Activated naive CD4-positive, alpha-beta T cell treated with anti-CD3 and anti-CD28 coated beads, Interleukin-2, amount 50 U/mL, for 24 hours (primary cell): ENCODE results near the gene HSPB8.

Experiments
- H3K27ac Mint-ChIP-seq: one replicate; pipeline ENCODE4 v1.8.0; 2021; ENCODE audit warnings: mild to moderate bottlenecking, mixed read lengths
- H3K27me3 Mint-ChIP-seq: one replicate; pipeline ENCODE4 v1.8.0; 2021; ENCODE audit warnings: mixed read lengths
- H3K36me3 Mint-ChIP-seq: one replicate; pipeline ENCODE4 v1.8.0; 2021; ENCODE audit warnings: mixed read lengths
- H3K4me1 Mint-ChIP-seq: one replicate; pipeline ENCODE4 v1.8.0; 2021; ENCODE audit warnings: mixed read lengths
- H3K4me3 Mint-ChIP-seq: one replicate; pipeline ENCODE4 v1.8.0; 2021; ENCODE audit warnings: mild to moderate bottlenecking, mixed read lengths
- H3K9me3 Mint-ChIP-seq: one replicate; pipeline ENCODE4 v1.8.0; 2021; ENCODE audit warnings: mixed read lengths

Gene HSPB8

GRCh38 chr12:119157528-119157927 lies 21.2 kb upstream of the HSPB8 start:
- peaks cover 2% of the 10 kb centered on the region for H3K36me3 Mint-ChIP-seq
- no peak overlapping the region for H3K27ac Mint-ChIP-seq
- H3K4me3 Mint-ChIP-seq, result no peak overlapping the region
- H3K9me3 Mint-ChIP-seq, result peaks cover 3% of the 10 kb centered on the region
- H3K27me3 Mint-ChIP-seq, result peaks cover 6% of the 10 kb centered on the region
- H3K4me1 Mint-ChIP-seq, result no peaks in the 10 kb centered on the region

GRCh38 chr12:119157978-119158377 lies 20.8 kb upstream of the HSPB8 start:
- no peaks in the 10 kb centered on the region for H3K4me1 Mint-ChIP-seq
- peaks cover 2% of the 10 kb centered on the region for H3K36me3 Mint-ChIP-seq
- H3K9me3 Mint-ChIP-seq, result peaks cover 3% of the 10 kb centered on the region
- no peak overlapping the region for H3K27ac Mint-ChIP-seq
- peaks cover 4% of the 10 kb centered on the region for H3K27me3 Mint-ChIP-seq
- H3K4me3 Mint-ChIP-seq, result no peak overlapping the region

GRCh38 chr12:119158402-119158801 lies 20.3 kb upstream of the HSPB8 start:
- Mint-ChIP-seq H3K27ac (no peak overlapping the region), H3K27me3 (peaks cover 4% of the 10 kb centered on the region), H3K9me3 (peaks cover 3% of the 10 kb centered on the region), H3K36me3 (peaks cover 2% of the 10 kb centered on the region), H3K4me3 (no peak overlapping the region), H3K4me1 (no peaks in the 10 kb centered on the region)

GRCh38 chr12:119159844-119160243 lies 18.9 kb upstream of the HSPB8 start:
- Mint-ChIP-seq H3K4me3 (no peak overlapping the region), H3K9me3 (peaks cover 3% of the 10 kb centered on the region), H3K36me3 (no peaks in the 10 kb centered on the region)

GRCh38 chr12:119167902-119168301 lies 10.8 kb upstream of the HSPB8 start:
- no peaks in the 10 kb centered on the region for H3K27me3 Mint-ChIP-seq
- no peaks in the 10 kb centered on the region for H3K9me3 Mint-ChIP-seq
- H3K27ac Mint-ChIP-seq, result no peak overlapping the region
- no peaks in the 10 kb centered on the region for H3K36me3 Mint-ChIP-seq
- H3K4me1 Mint-ChIP-seq, result no peaks in the 10 kb centered on the region
- no peak overlapping the region for H3K4me3 Mint-ChIP-seq

More at GRCh38 chr12:119159844-119160243, 18.9 kb upstream of the HSPB8 start:
- Mint-ChIP-seq H3K27ac (no peak overlapping the region), H3K27me3 (peaks cover 2% of the 10 kb centered on the region), H3K4me1 (no peaks in the 10 kb centered on the region)

GRCh38 chr12:119168721-119169120 lies 10.0 kb upstream of the HSPB8 start:
- Mint-ChIP-seq H3K36me3 (no peaks in the 10 kb centered on the region), H3K27me3 (no peaks in the 10 kb centered on the region), H3K4me1 (no peaks in the 10 kb centered on the region), H3K4me3 (no peak overlapping the region), H3K27ac (no peak overlapping the region), H3K9me3 (no peaks in the 10 kb centered on the region)

GRCh38 chr12:119169150-119169549 lies 9.6 kb upstream of the HSPB8 start:
- Mint-ChIP-seq H3K4me3 (no peak overlapping the region), H3K27me3 (peaks cover 3% of the 10 kb centered on the region), H3K27ac (no peak overlapping the region), H3K4me1 (no peaks in the 10 kb centered on the region), H3K9me3 (no peaks in the 10 kb centered on the region), H3K36me3 (no peaks in the 10 kb centered on the region)

GRCh38 chr12:119171291-119171690 lies 7.4 kb upstream of the HSPB8 start:
- H3K4me1 Mint-ChIP-seq, result no peaks in the 10 kb centered on the region
- peaks cover 6% of the 10 kb centered on the region for H3K27me3 Mint-ChIP-seq
- H3K9me3 Mint-ChIP-seq, result no peaks in the 10 kb centered on the region
- H3K4me3 Mint-ChIP-seq, result no peak overlapping the region
- no peaks in the 10 kb centered on the region for H3K36me3 Mint-ChIP-seq
- no peak overlapping the region for H3K27ac Mint-ChIP-seq

- Mint-ChIP-seq H3K9me3 (no peaks in the 10 kb centered on the region), H3K27me3 (peaks cover 6% of the 10 kb centered on the region), H3K4me1 (no peaks in the 10 kb centered on the region), H3K4me3 (no peak overlapping the region), H3K36me3 (no peaks in the 10 kb centered on the region), H3K27ac (no peak overlapping the region)
These were observed 6.9 kb upstream of the HSPB8 start for GRCh38 chr12:119171691-119172425.

- H3K4me3 Mint-ChIP-seq, result no peak overlapping the region
These were observed 3.6 kb upstream of the HSPB8 start for GRCh38 chr12:119175081-119175480.

GRCh38 chr12:119176267-119177055 lies 2.3 kb upstream of the HSPB8 start:
- peaks cover 14% of the 10 kb centered on the region for H3K27me3 Mint-ChIP-seq
- H3K4me1 Mint-ChIP-seq, result no peaks in the 10 kb centered on the region
- H3K36me3 Mint-ChIP-seq, result no peaks in the 10 kb centered on the region
- no peak overlapping the region for H3K27ac Mint-ChIP-seq
- H3K9me3 Mint-ChIP-seq, result no peaks in the 10 kb centered on the region
- H3K4me3 Mint-ChIP-seq, result no peak overlapping the region

More at GRCh38 chr12:119175081-119175480, 3.6 kb upstream of the HSPB8 start:
- Mint-ChIP-seq H3K27ac (no peak overlapping the region), H3K36me3 (no peaks in the 10 kb centered on the region), H3K9me3 (no peaks in the 10 kb centered on the region), H3K27me3 (peaks cover 14% of the 10 kb centered on the region), H3K4me1 (no peaks in the 10 kb centered on the region)

- Mint-ChIP-seq H3K27me3 (peaks cover 14% of the 10 kb centered on the region), H3K9me3 (no peaks in the 10 kb centered on the region), H3K4me3 (no peak overlapping the region), H3K4me1 (no peaks in the 10 kb centered on the region), H3K36me3 (no peaks in the 10 kb centered on the region), H3K27ac (no peak overlapping the region)
These were observed 1.7 kb upstream of the HSPB8 start for GRCh38 chr12:119177056-119177325.

GRCh38 chr12:119177724-119178380 lies 879 bp upstream of the HSPB8 start:
- Mint-ChIP-seq H3K4me1 (no peaks in the 10 kb centered on the region), H3K36me3 (no peaks in the 10 kb centered on the region), H3K9me3 (no peaks in the 10 kb centered on the region), H3K27me3 (peaks cover 14% of the 10 kb centered on the region), H3K4me3 (no peak overlapping the region), H3K27ac (no peak overlapping the region)

- no peak overlapping the region for H3K4me3 Mint-ChIP-seq
- H3K36me3 Mint-ChIP-seq, result no peaks in the 10 kb centered on the region
- no peaks in the 10 kb centered on the region for H3K4me1 Mint-ChIP-seq
- H3K27ac Mint-ChIP-seq, result no peak overlapping the region
- peaks cover 9% of the 10 kb centered on the region for H3K27me3 Mint-ChIP-seq
- H3K9me3 Mint-ChIP-seq, result no peaks in the 10 kb centered on the region
These were observed 747 bp downstream of the HSPB8 start for GRCh38 chr12:119179335-119180021.

GRCh38 chr12:119180380-119181040 lies 1.8 kb downstream of the HSPB8 start:
- peaks cover 9% of the 10 kb centered on the region for H3K27me3 Mint-ChIP-seq
- no peak overlapping the region for H3K27ac Mint-ChIP-seq
- H3K4me1 Mint-ChIP-seq, result no peaks in the 10 kb centered on the region
- H3K4me3 Mint-ChIP-seq, result no peak overlapping the region
- no peaks in the 10 kb centered on the region for H3K36me3 Mint-ChIP-seq
- H3K9me3 Mint-ChIP-seq, result no peaks in the 10 kb centered on the region
